HG03469 (cell line): ENCODE data around the gene TRHDE.
"Not testable (repeated sequence)": the region's sequence is repeated elsewhere in the genome, so short reads cannot be mapped to it uniquely, and the experiment has no call there.

Experiments used
- ATAC-seq: cut with Tn5 transposase; IDR thresholded peaks from one replicate; pipeline ENCODE4 v1.9.1; 2021; ENCODE audit warnings: mild to moderate bottlenecking, moderate library complexity, moderate number of reproducible peaks; ENCODE audit not compliant: unreplicated experiment

TRHDE gene

GRCh38 chr12:72499244-72499643 lies 227.1 kb downstream of the TRHDE start:
- ATAC-seq = no peak

- no peak for ATAC-seq
Measured at GRCh38 chr12:72502546-72502945, 230.4 kb downstream of the TRHDE start.

DNA sequence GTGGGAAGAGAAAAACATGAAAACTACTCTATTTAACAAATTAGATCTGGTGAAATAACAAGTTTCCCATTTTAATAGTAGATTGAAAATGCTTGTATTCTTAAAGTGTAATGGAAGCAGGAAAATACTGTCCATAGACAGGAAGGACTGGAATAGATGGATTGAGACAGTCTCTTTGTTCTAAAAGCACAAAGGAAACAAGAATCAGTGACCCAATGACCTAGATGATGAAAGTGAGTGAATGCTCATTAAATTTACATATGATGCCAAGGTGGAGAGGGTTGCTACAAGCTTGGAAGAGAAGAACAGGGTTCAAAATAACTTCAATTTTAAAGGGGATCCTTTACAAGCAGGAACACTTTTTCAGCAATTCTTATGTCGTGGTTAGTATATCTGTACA lies 233.1 kb downstream of the TRHDE start:
- no peak for ATAC-seq

GRCh38 chr12:72509891-72510290 lies 237.7 kb downstream of the TRHDE start:
- ATAC-seq = no peak

GRCh38 chr12:72510772-72511171 lies 238.6 kb downstream of the TRHDE start:
- no peak for ATAC-seq

DNA sequence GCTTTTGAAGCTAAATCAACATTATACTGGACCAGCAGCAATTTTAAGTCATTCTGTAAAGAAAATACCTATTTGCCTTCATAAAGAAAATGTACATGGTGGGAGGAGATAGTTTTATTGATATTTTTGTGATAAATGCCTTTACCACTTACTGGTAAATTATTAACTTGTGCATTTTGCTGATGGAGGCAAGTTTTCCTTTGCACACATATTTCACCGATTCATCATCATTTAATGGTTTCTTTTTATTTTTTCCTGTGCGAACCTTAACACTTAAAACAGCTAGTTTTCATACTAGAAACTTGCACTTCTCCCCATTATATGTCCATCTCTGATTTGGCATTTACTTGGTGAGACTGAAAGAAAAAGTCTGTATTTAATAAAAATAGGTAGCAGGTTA lies 239.3 kb downstream of the TRHDE start:
- no peak for ATAC-seq

- ATAC-seq = no peak
Measured at GRCh38 chr12:72511906-72512305, 239.7 kb downstream of the TRHDE start.

DNA sequence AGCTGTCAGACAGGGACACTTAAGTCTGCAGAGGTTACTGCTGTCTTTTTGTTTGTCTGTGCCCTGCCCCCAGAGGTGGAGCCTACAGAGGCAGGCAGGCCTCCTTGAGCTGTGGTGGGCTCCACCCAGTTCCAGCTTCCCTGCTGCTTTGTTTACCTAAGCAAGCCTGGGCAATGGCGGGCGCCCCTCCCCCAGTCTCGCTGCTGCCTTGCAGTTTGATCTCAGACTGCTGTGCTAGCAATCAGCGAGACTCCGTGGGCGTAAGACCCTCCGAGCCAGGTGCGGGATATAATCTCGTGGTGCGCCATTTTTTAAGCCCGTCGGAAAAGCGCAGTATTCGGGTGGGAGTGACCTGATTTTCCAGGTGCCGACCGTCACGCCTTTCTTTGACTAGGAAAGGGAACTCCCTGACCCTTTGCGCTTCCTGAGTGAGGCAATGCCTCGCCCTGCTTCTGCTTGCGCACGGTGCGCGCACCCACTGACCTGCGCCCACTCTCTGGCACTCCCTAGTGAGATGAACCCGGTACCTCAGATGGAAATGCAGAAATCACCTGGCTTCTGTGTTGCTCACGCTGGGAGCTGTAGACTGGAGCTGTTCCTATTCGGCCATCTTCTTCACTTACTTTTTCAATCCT lies 248.0 kb downstream of the TRHDE start:
- not testable (repeated sequence) for ATAC-seq

DNA sequence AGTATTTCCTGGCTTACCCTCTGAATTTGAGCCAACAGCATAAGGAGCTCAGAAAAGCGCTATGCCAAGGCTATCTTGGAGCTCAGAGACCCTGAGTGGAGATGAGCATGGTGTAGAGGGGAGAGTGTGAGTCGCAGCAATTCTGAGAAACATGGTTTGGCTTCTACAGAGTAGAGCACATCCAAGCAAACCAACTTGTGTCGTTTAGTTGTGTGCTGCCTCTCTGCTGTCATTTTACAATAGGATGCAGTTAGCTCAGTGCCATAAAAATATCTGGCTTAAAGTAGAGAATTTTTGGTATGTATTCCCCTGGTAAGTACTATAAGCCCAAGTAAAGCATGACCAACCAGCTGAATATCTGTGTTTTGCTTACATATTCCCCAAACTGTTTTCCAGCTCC lies 249.2 kb downstream of the TRHDE start:
- no peak for ATAC-seq

GRCh38 chr12:72522411-72522810 lies 250.2 kb downstream of the TRHDE start:
- no peak for ATAC-seq

GRCh38 chr12:72523754-72524153 lies 251.6 kb downstream of the TRHDE start:
- no peak for ATAC-seq

DNA sequence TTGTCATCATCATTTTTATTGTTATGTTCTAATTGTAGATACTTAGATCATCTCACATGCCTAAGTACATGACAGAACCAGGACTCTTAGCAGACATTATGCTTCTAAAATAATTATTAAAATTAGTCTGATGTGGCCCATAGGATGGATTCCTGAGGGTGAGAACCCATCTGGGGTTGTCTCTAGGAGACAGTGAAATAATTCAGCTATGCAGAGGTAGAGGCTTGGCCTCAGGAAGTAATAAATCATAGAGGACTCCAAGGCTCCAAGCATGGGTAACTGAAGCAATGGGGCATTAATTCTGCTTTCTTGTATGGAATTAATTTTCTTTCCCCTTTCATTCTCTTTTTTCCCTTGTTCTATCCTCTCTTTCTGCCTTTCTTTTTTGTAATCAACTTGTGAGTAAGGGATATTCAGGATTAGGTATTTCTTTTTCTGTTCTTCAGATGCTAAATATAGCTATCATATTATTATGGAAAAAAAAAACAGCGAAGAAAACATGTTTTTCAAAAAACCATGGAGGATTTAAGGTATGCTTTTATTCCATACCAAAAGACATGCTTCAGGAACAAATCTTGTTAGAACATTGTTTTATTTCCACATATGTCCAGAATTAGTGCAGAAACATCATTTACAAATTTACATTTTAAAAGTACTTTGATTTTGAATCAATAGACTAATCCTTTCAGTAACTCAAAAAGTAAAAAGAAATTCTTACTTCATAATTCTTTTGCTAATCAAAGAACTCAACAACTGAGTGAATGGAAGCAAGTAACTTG lies 263.2 kb downstream of the TRHDE start:
- ATAC-seq = no peak

- no peak for ATAC-seq
Measured at GRCh38 chr12:72540811-72541210, 268.6 kb downstream of the TRHDE start.

GRCh38 chr12:72543777-72544467 lies 271.8 kb downstream of the TRHDE start:
- no peak for ATAC-seq

DNA sequence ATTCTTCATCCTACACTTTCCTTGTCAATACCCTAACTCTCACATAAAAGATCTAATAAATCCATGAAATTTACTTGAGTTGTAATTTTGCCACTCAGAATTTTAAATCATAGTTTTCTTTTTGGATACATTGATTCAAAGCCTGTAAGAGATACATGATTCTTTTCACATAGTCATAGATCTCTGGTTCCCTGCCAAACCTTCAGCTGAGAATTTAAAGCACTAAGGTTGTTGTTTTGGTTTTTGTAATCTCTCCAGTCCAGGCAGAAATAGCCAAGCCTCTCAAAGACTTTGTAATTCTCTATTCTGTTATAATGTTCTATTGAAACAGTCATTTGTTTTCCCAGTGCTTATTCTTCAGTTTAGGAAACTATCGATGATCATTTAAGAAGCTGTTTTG lies 273.9 kb downstream of the TRHDE start:
- no peak for ATAC-seq

- ATAC-seq = no peak
Measured at GRCh38 chr12:72547573-72547972, 275.4 kb downstream of the TRHDE start.

DNA sequence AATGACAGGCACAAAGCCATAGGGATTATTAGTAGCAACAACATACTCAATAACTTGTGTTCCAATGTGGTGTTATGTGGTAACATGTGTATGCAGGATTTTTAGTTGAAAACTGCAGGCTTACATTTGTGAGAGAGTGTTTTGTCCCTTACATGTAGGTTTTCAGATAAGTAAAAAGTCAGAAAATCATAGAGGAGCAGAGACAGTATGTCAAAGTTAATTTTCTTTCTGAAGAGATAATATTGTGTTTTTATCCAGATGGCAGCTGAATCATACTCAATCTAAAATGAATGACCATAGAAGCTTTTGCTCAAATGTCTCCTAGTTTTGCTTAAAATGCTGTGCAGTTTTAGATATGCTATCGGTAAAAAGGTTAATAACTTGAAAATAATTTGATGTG lies 277.0 kb downstream of the TRHDE start:
- ATAC-seq = no peak

DNA sequence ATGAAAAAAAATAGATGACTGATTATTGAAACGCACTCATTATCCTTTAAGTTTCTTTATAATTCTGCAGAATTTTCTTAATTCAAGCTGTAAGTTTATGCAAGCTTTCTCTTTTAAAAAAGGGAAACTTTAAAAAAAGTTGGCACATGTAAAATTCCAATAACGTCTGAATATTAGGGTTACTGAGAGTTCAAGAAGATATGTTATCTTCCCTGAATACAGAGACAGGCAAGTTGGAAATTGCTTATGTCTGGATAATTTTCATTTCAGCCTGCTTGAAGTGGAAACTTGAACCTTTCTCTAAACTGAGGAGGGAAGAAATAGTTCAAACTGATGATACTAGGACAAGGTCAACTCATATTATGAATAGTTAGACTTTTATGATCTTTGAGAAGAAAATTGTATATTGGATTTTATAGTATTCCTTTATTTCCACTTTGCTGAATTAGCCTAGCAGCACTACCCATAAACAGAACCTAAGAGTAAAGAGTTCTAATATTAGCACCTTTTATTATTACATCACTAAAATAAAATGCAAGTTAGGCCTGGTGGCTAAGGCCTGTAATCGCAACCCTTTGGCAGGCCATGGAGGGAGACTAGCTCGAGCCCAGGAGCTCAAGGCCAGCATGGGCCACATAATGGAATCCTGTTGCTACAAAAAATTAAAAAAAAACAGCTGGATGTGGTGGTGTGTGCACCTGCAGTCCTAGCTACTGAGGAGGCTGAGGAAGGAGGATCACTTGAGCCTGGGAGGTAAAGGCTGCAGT lies 288.0 kb downstream of the TRHDE start:
- ATAC-seq = no peak

DNA sequence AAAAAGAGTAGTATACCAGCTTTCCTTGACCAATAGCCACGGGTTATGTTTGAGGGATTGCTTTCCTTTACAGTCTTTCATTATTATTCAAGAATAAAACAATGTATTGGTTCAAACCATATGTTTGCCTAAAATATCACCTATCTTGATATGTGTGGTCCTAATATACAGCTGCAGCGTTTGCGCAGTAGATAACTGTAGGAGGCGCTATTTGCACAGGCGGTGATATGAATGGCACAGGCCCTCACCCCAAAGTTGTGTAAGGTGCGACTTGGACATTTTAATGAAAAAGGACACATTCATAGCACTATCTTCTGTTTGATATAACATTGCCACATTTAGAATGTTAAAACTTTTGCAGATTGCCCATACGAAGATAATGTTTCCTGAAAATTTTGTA lies 298.4 kb downstream of the TRHDE start:
- no peak for ATAC-seq

GRCh38 chr12:72574138-72574537 lies 302.0 kb downstream of the TRHDE start:
- no peak for ATAC-seq

DNA sequence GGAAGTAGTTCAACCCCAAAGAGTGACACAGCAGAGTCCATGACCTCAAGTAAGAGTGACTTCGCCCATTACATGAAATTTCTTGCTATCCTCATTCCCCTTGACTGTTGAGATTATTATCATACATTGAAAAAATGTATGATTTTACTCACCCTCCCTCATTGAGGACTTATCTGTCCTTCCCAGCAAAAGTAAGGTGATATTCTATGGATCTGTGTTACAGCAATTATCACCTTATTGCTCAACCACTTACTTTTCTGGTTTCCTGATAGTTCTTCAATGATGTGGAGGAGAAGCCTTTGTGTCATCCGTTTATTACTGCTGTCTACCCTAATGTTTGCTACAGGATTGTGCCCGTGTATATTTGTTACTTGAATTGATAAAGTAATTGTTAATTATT lies 306.2 kb downstream of the TRHDE start:
- no peak for ATAC-seq
